Measurements from ENCODE around the gene DUSP16. TPM values are rescaled to one million over a fixed set of nuclear protein-coding genes. Genes with fewer than 3 reads are reported as not detected.

The DUSP16 gene
- total RNA-seq, 1 experiment from 2014 or later, result 4.4 TPM

DNA sequence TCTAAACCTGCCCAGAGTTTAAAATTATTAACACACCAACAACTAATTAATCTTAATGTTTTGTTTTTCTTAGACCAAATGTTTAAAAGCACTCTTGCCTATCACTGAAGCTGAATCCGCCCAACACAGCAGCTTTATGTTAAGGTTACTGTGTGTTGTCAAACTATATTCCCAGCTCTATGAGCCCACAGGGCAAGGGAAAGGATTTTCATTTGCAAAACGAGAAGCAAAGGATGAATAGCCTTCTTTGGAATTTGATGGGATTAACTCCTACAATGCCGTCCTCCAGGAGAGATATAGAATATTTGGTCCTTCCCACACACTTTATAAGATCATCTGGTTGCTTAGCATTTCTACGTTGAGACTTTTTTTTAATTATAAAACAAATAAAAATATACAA lies 43.7 kb downstream of the DUSP16 start:
- no peak for TF ChIP-seq EZH2phosphoT487 (IDR thresholded peaks at IDR 0.05; ENCODE audit: borderline replicate concordance, low read length)
- TF ChIP-seq EZH2 (IDR thresholded peaks at IDR 0.05; ENCODE audit: low read length, unreplicated experiment), result no peak
- no peak for TF ChIP-seq CTCF (conservative IDR thresholded peaks at IDR 0.05; ENCODE audit: low read depth, low read length)
- no peaks in the 10 kb centered on the region for H3K79me2 ChIP-seq (ENCODE audit: low read length)
- no peaks in the 10 kb centered on the region for H3K9me3 ChIP-seq (ENCODE audit: low read length)
- intact Hi-C loops (cut with micrococcal nuclease), result no loop called here
- H3F3A ChIP-seq (ENCODE audit: low read length, unreplicated experiment), result no peaks in the 10 kb centered on the region
- no peaks in the 10 kb centered on the region for H4K20me1 ChIP-seq (ENCODE audit: low read length)
- no TSS peak for BruUV-seq (replicated peaks)
- H3K4me1 ChIP-seq (ENCODE audit: insufficient read depth, low read length), result no peaks in the 10 kb centered on the region
- no peak overlapping the region for H3K9ac ChIP-seq (ENCODE audit: low read length)
- H3K36me3 ChIP-seq (ENCODE audit: low read depth, low read length), result no peaks in the 10 kb centered on the region
- H3K4me2 ChIP-seq (ENCODE audit: low read length), result no peak overlapping the region
- DNase-seq (no peak), ATAC-seq (no peak)
- no peak overlapping the region for H3K27ac ChIP-seq (ENCODE audit: low read length)
- no peaks in the 10 kb centered on the region for H3K9me2 ChIP-seq (replicated peaks; ENCODE audit: low read length)
- H2AFZ ChIP-seq (ENCODE audit: low read length), result no peak overlapping the region
- ChIA-PET CTCF (no interaction called here), POLR2A (ENCODE audit: unreplicated experiment) (no interaction called here)
- H3K4me3 ChIP-seq (ENCODE audit: low read length), result no peak overlapping the region
- no peaks in the 10 kb centered on the region for H3K27me3 ChIP-seq (ENCODE audit: low read length)

DNA sequence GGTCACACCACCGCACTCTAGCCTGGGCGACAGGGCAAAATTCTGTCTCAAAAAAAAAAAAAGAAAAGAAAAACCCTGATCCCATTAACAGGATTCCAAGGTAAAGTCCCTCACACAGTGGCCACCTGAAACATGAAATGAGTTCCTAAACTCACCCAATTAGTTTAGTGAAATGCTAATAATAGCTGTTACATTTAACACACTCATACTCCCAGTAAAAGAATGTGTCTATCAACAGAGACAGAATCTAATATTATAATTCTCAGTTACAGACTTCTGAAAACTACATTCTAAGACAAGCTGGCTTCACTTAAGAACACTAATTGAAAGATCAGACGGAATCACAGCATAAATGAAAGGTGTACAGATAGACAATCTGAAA lies 44.2 kb downstream of the DUSP16 start:
- Histone ChIP-seq H3K27ac (ENCODE audit: low read length) (no peak overlapping the region), H3K9ac (ENCODE audit: low read length) (no peak overlapping the region), H3K9me2 (replicated peaks; ENCODE audit: low read length) (no peaks in the 10 kb centered on the region), H3K79me2 (ENCODE audit: low read length) (no peaks in the 10 kb centered on the region), H4K20me1 (ENCODE audit: low read length) (no peaks in the 10 kb centered on the region), H3K9me3 (ENCODE audit: low read length) (no peaks in the 10 kb centered on the region), H3K4me1 (ENCODE audit: insufficient read depth, low read length) (no peaks in the 10 kb centered on the region), H2AFZ (ENCODE audit: low read length) (no peak overlapping the region), H3K4me2 (ENCODE audit: low read length) (no peak overlapping the region), H3F3A (ENCODE audit: low read length, unreplicated experiment) (no peaks in the 10 kb centered on the region), H3K4me3 (ENCODE audit: low read length) (no peak overlapping the region), H3K27me3 (ENCODE audit: low read length) (no peaks in the 10 kb centered on the region), H3K36me3 (ENCODE audit: low read depth, low read length) (no peaks in the 10 kb centered on the region)
- intact Hi-C loops (cut with micrococcal nuclease), result no loop called here
- TF ChIP-seq EZH2phosphoT487 (IDR thresholded peaks at IDR 0.05; ENCODE audit: borderline replicate concordance, low read length) (no peak), CTCF (conservative IDR thresholded peaks at IDR 0.05; ENCODE audit: low read depth, low read length) (no peak), EZH2 (IDR thresholded peaks at IDR 0.05; ENCODE audit: low read length, unreplicated experiment) (no peak)
- ATAC-seq (no peak), DNase-seq (no peak)
- CTCF ChIA-PET, result no interaction called here
- BruUV-seq (replicated peaks), result no TSS peak
- POLR2A ChIA-PET (ENCODE audit: unreplicated experiment), result no interaction called here

DNA sequence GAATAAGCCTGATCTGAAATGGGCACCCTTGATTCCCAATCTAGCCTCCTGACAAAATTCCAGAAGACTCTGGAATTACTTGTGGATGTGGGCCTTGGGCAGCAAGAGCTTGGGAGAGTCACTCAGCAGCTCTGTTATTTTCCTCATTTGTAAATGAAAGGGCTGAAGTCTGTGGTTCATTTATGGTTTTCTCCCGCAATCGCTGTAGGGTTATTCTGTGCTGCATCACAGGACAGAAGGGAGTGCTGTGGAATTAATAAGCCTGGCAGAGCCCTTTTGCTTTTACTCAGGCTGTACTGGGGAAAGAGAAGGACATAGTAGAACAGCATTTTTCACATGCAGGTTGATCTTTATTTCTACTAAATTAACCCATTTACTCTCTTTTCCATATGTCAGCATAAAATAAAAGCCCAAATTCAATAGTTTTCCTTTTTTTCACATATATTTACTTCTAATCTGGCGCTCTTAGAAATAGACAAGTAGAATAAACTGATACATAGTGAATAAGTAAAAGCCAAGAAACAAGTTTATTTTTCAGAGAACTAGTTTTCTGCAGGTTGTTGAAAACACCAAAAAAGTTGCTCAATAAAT lies 49.2 kb downstream of the DUSP16 start:
- Histone ChIP-seq H3K4me3 (ENCODE audit: low read length) (no peak overlapping the region), H3K9me2 (replicated peaks; ENCODE audit: low read length) (no peaks in the 10 kb centered on the region), H3K27ac (ENCODE audit: low read length) (no peak overlapping the region), H4K20me1 (ENCODE audit: low read length) (no peaks in the 10 kb centered on the region), H3K36me3 (ENCODE audit: low read depth, low read length) (no peaks in the 10 kb centered on the region), H3K4me2 (ENCODE audit: low read length) (no peak overlapping the region), H3K9me3 (ENCODE audit: low read length) (no peaks in the 10 kb centered on the region), H3K79me2 (ENCODE audit: low read length) (no peaks in the 10 kb centered on the region), H3K4me1 (ENCODE audit: insufficient read depth, low read length) (peaks cover 15% of the 10 kb centered on the region), H3F3A (ENCODE audit: low read length, unreplicated experiment) (no peaks in the 10 kb centered on the region), H2AFZ (ENCODE audit: low read length) (no peak overlapping the region), H3K27me3 (ENCODE audit: low read length) (no peaks in the 10 kb centered on the region), H3K9ac (ENCODE audit: low read length) (no peak overlapping the region)
- ChIA-PET CTCF (no interaction called here), POLR2A (ENCODE audit: unreplicated experiment) (no interaction called here)
- intact Hi-C loops (cut with micrococcal nuclease), result no loop called here
- no peak for DNase-seq
- TF ChIP-seq EZH2 (IDR thresholded peaks at IDR 0.05; ENCODE audit: low read length, unreplicated experiment), result no peak
- no peak for TF ChIP-seq CTCF (conservative IDR thresholded peaks at IDR 0.05; ENCODE audit: low read depth, low read length)
- TF ChIP-seq EZH2phosphoT487 (IDR thresholded peaks at IDR 0.05; ENCODE audit: borderline replicate concordance, low read length), result no peak
- no TSS peak for BruUV-seq (replicated peaks)
- no peak for ATAC-seq

All from PC-3 (cell line).